VCaP (cell line): ENCODE data around the gene GAB1.
A peak's percentile ranks its signal among the peaks of the same experiment; 100 is the strongest.

ENCODE experiments used
- H3K27ac ChIP-seq: fragments of 450-650 bp; 2 replicates; pipeline ENCODE4 v1.5.1; 2017
- CTCF ChIP-seq: fragments of 450-650 bp; conservative IDR thresholded peaks from 2 replicates; pipeline ENCODE4 v1.5.1; 2017; ENCODE audit warnings: mild to moderate bottlenecking, moderate library complexity

Gene GAB1

GRCh38 chr4:143369552-143369951 lies 32.9 kb downstream of the GAB1 start:
- TF ChIP-seq CTCF: no peak
- no peak overlapping the region for H3K27ac ChIP-seq

- no peak for TF ChIP-seq CTCF
- H3K27ac ChIP-seq: no peak overlapping the region
Measured at GRCh38 chr4:143372093-143372915, 35.6 kb downstream of the GAB1 start.

GRCh38 chr4:143374255-143374654 lies 37.6 kb downstream of the GAB1 start:
- no peak for TF ChIP-seq CTCF
- H3K27ac ChIP-seq: no peak overlapping the region

- no peak for TF ChIP-seq CTCF
- H3K27ac ChIP-seq: no peak overlapping the region
Measured at GRCh38 chr4:143374771-143375170, 38.1 kb downstream of the GAB1 start.

- peak; percentile 66 for TF ChIP-seq CTCF
- no peak overlapping the region for H3K27ac ChIP-seq
Measured at GRCh38 chr4:143375326-143376073, 38.8 kb downstream of the GAB1 start.

GRCh38 chr4:143377611-143378099 lies 41.0 kb downstream of the GAB1 start:
- H3K27ac ChIP-seq: no peak overlapping the region
- TF ChIP-seq CTCF: no peak

- H3K27ac ChIP-seq: peak overlapping the region; percentile 70; the same call in 1 of the 2 replicates
- TF ChIP-seq CTCF: no peak
Measured at GRCh38 chr4:143380629-143381028, 44.0 kb downstream of the GAB1 start.
